Activated CD4-positive, alpha-beta T cell treated with anti-CD3 and anti-CD28 coated beads, Interleukin-2, Interleukin-4, amounts not matched to agents 100 ng/mL and 50 ng/mL, durations not matched to agents 16 hours and 8 hours (primary cell): ENCODE results near the gene SDHC.
"Not testable (repeated sequence)": the region's sequence is repeated elsewhere in the genome, so short reads cannot be mapped to it uniquely, and the experiment has no call there.

Experiments
- DNase-seq: peaks from one replicate; pipeline ENCODE4 v3.0.0-alpha.2; 2020; ENCODE audit warnings: low spot score

SDHC gene

DNA sequence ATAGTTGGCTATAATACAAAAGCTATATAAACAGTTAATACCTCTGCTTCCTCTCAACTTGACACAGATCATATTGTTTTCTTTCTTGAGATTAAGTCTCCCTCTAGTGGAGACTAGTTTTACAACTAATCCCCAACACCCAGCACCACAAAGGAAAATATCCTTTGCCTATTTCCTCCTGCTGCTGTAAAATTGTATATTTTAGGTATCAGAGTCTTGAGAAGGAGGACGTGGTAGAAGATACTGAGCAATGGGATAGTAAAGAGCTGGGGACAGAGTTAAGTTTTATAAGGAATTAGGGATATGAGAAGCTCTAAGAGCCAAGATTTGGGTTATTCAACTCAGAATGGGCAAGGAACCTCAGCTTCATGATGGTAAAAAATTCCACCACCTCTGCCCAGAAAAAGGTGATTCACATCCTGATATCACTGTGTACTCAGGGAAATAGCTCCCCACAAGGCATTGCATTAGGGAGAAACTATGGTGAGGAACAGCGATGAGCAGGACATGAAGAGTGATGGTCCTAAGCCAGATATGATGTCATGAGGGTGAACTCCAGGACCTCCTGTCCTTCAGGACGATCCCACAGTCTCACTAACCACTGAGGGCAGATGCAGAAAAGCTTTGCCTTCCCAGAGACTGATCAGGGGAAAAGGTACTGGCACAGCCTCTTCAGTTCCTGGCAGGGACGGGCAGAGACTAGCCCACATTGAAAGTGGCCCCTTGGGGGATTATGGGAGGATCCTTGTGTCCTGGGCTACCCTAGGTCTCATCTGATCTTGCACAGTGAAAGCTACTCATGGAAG lies 68.2 kb downstream of the SDHC start:
- peak; percentile 58 for DNase-seq

DNA sequence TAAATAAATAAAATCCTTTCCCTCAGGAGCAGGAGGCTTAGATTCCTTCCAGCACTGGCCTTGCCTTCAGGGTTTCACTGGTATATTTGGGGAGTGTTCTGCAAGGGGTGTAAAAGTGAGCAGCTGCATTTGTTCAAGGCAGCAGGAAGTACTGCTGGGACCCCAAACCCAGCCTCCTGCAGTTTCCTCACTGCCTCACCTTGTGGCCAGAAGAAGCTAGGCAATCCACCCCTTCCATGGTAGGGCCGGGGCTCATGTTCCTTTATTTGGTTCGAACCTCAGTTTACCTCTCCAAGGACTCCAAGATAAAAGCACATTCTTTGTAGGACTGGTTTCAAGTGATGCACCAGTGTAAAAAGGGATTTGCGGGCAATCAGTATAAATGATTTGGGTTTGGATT lies 74.5 kb downstream of the SDHC start:
- DNase-seq: no peak

DNA sequence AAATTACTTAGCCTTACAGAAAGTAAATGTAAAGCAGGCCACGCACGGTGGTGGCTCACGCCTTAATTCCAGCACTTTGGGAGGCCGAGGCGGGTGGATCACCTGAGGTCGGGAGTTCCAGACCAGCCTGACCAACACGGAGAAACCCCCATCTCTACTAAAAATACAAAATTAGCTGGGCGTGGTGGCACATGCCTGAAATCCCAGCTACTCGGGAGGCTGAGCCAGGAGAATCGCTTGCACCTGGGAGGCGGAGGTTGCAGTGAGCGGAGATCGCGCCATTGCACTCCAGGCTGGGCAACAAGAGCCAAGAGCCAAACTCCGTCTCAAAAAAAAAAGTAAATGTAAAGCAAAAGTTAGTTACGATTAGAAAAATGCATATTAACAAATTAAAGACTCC lies 75.0 kb downstream of the SDHC start:
- not testable (repeated sequence) for DNase-seq

DNA sequence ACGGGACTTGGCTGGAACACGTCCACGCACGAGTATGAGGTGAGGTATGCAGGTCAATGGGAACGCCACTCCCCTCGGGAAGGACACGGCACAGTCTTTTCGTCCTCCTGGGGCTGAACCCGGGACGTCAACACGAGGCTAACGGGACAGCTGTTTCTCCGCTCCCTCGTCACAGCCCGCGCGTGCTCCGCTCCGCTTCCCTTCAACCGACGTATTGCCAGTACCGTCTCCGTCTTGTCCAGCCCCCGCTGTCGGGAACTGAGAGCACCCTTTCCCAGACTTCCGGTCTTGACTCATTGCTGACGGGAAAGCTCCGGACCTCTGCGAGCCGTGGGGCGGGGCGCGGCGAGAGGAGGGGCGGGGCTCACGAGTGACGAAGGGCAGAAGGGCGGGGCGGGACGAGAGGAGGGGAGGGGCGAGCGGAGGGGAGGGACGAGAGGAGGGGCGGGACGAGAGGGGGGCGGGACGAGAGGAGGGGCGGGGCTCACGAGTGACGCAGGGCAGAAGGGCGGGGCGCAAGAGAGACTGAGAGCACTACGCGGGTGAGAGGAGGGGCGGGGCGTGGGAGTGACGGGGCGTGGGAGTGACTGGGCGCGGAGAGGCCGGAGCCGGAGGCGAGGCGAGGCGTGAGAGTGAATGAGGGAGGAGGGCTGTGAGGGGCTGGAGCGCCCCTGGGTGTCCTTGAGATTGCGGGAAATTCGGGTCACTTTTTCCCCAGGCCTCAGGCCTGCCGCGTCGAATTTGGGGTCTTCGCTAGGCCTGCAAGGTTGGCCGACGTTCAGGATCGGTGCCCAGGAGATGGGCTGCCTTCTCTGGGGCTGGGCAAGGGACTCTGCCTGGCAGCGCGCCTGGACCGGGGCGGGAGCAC lies 75.7 kb downstream of the SDHC start:
- DNase-seq: peak; percentile 95

DNA sequence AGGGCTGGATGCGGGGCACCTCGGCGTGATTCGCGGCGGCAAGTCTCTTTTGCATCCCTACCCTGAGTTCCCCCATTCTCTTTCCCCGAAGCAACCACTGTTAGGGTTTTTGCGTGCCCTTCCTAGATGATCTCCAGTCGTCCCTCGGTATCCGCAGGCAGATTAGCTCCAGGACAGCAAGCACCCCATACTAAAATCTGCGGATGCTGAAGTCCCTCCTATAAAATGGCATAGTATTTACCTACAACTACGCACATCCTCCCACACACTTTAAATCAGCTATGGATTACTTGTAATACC lies 76.3 kb downstream of the SDHC start:
- DNase-seq: no peak

DNA sequence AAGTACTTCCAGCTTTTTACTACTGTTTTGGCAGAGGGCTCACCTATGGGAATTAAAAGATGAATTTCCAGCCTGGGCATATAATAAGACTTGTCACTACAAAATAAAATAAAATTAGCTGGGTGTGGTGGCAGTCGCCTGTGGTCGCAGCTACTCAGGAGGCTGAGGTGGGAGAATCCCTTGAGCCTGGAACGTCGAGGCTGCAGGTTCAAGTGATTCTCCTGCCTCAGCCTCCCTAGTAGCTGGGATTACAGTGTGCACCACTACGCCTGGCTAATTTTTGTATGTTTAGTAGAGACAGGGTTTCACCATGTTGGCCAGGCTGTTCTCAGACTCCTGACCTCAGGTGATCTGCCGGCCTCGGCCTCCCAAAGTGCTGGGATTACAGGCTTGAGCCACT lies 77.0 kb downstream of the SDHC start:
- not testable (repeated sequence) for DNase-seq

DNA sequence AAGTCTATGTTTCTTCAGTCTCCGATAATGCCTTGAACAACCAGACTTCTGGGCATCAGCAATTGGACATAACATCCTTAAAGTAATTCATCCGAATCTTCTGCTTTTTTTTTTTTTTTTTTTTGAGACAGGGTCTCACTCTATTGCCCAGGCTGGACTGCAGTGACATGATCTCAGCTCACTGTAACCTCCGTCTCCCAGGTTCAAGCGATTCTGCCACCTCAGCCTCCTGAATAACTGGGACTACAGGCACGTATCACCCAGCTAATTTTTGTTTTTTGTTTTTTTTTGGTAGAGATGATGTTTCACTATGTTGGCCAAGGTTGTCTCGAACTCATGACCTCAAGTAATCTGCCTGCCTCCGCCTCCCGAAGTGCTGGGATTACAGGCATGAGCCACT lies 77.4 kb downstream of the SDHC start:
- no peak for DNase-seq

DNA sequence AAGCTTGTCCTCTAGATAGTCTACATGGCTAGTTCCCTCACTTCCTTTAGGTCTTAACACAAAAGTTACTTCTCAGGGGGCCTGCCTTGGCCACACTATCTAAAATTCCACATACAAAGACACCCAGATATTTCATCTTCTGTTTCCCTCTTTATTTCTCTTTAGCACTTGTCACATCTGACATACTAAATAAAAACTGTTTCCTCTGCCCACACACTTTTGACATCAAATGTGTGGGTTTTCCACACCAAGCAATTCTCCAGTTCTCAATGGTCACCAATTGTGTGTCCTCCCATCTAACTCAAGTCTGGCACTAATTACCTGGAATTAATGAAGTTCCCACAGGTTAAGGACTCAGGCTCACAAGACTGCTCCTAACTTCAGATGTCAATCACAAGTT lies 79.0 kb downstream of the SDHC start:
- DNase-seq: no peak

DNA sequence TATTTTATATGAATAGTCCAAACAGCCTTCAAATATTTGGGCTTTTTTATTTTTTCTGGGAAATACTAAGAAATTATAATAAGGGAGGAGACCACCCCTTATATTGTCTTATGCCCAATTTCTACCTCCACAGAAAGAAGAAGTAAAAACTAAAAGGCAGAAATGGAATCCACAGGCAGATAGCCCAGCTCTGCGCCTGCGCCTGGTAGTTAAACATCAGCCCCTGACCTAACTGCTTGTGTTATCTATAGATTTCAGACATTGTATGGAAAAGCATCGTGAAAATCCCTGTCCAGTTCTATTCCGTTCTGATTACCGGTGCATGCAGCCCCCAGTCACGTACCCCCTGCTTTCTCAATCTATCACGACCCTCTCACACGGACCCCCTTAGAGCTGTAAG lies 82.9 kb downstream of the SDHC start:
- not testable (repeated sequence) for DNase-seq

DNA sequence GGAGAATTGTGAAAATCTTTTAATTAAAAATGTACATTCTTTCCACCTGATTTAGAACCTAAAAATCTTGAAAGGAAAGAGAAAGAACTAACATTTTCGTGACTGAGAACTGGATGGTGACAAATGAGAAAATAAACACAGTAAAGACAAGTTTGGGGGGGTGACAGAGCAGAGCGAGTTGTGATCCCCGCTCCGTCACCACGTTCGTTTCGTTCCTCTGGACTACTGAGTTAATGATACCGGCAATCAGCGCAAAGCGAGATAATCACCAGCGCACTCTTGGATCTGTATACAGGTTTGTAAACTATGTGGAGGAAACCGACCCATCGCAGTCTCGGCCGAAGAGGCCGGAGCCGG lies 84.7 kb downstream of the SDHC start:
- no peak for DNase-seq

DNA sequence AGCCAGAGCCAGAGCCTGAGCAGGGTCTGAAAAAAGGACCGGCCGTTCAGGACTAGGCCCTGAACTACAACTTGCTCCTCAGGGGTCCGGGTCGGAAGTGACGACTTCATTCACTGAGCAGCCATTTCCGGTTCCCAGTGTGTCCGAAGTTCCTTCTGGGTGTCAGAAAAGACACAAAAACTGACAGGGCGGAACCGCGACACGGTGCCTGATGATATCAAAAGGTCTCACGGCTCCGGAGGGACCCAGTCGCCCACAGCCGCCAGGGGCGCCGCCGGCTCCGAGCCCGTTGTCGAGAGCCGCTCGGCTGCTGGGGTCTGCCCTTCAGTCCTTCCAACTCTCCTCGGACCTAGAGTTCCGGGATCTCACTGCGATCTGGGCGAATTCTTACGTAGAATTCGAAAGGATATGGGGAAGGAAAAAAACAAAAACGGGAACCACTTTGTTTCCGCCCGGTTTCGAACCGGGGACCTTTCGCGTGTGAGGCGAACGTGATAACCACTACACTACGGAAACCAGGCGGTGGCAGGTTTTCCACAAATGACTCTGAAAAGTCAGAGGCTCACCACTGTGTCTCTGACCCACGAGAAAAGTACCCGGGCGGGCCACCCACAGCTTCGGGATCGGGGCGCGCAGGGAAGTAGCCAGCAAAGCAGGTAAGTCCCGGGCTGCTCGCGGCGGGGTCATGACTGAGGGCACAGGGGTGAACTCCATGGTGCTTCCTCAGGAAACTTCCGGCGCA lies 85.2 kb downstream of the SDHC start:
- DNase-seq: peak; percentile 91

DNA sequence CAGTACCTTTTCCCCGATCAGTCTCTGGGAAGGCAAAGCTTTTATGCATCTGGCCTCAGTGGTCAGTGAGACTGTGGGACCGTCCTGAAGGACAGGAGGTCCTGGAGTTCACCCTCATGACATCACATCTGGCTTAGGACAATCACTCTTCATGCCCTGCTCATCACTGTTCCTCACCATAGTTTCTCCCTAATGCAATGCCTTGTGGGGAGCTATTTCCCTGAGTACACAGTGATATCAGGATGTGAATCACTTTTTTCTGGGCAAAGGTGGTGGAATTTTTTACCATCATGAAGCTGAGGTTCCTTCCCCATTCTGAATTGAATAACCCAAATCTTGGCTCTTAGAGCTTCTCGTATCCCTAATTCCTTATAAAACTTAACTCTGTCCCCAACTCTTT lies 88.3 kb downstream of the SDHC start:
- DNase-seq: no peak

DNA sequence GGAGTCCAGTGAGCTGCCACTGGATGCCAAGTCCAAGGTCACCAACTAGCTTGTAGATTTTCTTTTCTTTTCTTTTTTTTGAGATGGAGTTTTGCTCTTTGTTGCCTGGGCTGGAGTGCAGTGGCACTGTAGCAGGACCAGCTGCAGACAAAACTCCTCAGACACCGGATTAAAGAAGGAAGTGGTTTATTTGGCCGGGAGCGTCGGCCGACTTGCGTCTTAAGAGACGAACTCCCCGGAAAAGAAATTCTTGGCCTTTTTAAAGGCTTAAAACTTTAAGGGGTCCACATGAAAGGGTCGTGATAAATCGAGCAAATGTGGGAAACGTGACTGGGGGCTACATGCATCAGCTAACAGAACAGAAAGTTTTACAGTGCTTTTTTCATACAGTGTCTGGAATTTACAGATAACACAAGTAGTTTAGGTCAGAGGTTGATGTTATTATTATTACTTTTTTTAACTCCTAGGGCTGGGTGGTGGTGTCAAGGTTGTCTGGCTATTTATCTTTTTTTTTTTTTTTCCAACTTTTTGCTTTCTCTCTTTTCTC lies 89.9 kb downstream of the SDHC start:
- no peak for DNase-seq

DNA sequence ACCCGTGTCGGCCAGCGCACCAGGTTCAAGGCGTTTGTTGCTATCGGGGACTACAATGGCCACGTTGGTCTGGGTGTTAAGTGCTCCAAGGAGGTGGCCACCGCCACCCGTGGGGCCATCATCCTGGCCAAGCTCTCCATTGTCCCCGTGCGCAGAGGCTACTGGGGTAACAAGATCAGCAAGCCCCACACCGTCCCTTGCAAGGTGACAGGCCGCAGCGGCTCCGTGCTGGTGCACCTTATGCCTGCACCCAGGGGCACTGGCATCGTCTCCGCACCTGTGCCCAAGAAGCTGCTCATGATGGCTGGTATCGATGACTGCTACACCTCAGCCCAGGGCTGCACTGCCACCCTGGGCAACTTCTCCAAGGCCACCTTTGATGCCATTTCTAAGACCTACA lies 92.4 kb downstream of the SDHC start:
- DNase-seq: not testable (repeated sequence)

DNA sequence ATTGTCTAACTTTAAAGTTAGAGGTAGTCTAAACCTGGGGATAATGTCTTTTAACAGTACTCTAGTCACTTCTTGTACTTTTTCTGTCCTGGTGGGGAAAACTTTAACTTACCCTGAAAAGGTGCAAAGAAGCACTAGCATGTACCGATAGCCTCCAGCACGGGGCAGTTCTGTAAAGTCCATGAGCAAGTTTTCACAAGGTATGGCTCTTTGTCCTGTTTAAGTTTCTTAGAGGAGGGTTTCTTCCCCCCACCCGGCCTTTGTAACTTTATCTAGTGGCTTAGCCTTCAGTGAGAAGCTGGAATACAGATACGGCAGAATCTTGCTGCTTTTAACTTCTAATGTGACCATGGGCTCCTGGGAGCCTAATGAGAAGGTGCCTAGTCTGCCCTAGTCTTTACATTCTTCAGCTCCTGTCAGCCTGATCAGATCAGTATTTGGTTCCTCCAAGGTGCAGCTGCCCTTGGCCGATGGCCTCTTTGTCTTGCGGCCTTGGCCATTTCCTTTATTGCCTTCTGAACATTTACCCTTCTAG lies 93.3 kb downstream of the SDHC start:
- no peak for DNase-seq

DNA sequence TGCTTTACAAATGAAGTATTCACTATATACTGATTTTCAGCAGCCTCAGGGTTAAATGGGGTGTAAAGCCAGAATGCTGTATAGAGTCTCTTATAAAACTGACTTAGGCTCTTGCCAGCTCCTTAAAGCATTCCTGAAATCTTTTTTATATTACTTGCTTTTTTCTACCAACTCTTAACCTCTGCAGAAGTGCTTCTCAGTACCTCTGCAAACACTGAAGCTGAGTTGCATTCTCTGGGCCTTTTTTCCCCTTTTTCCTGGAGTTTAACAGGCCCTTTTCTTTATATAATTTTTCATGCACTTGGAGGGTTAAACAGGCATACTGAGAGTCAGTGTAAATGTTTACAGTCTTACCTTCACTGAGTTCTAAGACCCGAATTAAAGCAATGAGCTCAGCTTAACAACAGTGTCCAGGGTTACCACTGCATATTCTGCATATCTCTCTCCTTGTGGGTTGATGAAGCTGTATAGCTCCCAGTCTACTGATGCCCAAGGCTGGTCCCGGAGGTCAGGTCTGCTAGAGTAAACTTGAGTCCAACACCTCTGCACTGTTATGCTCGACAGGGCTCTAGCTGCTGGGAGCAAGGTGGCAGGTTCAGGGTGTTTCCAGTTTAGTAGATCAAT lies 94.4 kb downstream of the SDHC start:
- DNase-seq: no peak

DNA sequence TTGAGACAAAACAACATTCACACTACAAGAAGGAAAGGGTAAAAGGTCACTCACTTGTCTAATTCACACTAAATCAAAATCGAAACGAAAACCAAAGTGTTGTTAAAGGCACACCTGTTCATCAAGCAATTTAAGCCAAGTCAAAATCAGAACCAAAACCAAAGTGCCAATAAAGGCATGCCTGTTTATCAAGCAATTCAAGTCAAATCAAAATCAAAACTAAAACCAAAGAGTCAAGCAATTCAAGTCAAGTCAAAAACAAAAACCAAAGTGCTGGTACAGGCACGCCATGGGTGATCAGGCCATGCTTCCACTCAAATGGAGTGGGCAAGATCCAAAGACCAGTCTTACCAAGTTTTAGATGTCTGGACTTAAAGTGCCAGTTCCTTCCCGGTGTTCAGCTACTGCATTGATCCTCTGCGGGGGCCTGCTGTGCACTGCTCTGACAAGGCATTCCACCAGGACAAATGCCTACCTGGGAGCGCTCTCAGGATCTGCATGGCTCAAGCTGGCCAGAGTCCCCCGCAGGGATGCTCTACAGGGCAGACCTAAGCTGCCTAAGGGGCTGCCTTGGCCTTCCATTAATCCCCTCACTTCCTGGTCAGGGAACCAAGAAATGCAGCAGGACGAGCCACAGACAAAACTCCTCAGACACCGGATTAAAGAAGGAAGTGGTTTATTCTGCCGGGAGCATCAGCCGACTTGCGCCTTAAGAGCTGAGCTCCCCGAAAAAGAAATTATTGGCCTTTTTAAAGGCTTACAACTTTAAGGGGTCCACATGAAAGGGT lies 95.9 kb downstream of the SDHC start:
- DNase-seq: peak; percentile 63

DNA sequence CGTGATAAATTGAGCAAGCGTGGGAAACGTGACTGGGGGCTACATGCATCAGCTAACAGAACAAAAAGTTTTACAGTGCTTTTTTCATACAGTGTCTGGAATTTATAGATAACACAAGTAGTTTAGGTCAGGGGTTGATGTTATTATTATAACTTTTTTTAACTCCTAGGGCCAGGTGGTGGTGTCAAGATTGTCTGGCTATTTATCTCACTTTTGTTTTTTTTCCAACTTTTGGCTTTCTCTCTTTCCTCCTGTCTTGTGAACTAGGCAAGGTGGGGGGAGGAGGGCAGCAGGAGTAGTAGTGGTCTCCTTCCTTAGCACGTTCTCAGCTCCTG lies 96.4 kb downstream of the SDHC start:
- not testable (repeated sequence) for DNase-seq
